SK-N-SH treated with all-trans-retinoic acid at 6 μM for 48 hours (cell line): ENCODE data around the gene ZFYVE28.

Source experiments
- ESRRG ChIP-seq: fragments of 250-450 bp; sonication (Bioruptor Pico); IDR thresholded peaks from 2 replicates; pipeline ENCODE4 v1.6.1; 2021; ENCODE audit warnings: mild to moderate bottlenecking
- PATZ1 ChIP-seq: fragments of 250-450 bp; sonication (Bioruptor Pico); IDR thresholded peaks from 2 replicates; pipeline ENCODE4 v1.8.0; 2020; ENCODE audit warnings: mild to moderate bottlenecking, moderate library complexity, borderline replicate concordance
- RARB ChIP-seq: fragments of 250-450 bp; sonication (Bioruptor Pico); IDR thresholded peaks from 2 replicates; pipeline ENCODE4 v1.8.0; 2021; ENCODE audit warnings: mild to moderate bottlenecking, moderate library complexity

GRCh38 chr4:2321279-2322196 lies 96.9 kb downstream of the ZFYVE28 start:
- TF ChIP-seq RARB (CRISPR knock-in tag) (no peak), ESRRG (no peak), PATZ1 (CRISPR knock-in tag) (no peak)
